ENCODE results near the gene ILDR2. TPM values are rescaled to one million over a fixed set of nuclear protein-coding genes. Genes with fewer than 3 reads are reported as not detected.

Gene ILDR2
- total and polyA plus RNA-seq, 9 of the 15 experiments (the other 6 are each of a cell fraction or from before 2014, with no cell fraction given): 0.03 to 0.31 (median 0.18) TPM; not detected in 2

DNA sequence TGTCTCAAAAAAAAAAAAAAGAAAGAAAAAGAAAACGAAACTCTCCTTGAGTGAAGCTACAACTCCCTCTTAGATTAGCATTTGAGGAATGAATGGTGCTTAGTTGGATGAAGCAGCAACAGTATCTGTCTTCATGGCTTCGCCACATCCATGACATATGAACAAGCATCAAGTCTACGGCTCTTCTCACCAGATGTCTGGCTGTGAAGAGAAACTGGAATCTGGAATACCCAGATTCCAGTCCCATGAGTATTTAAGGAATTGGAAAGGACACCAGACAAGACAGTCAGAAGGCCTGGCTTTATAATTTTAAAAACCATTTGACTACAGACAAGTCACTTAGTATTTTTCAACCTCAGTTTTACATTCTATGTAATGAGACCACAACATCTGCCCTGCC, 61.2 kb downstream of the ILDR2 start:
- Histone ChIP-seq H2AFZ (ENCODE audit: low read depth, low read length) (no peak overlapping the region), H3K79me2 (ENCODE audit: control insufficient read depth, insufficient read depth, low read length) (no peaks in the 10 kb centered on the region), H3K9me3 (replicated peaks; ENCODE audit: control insufficient read depth, insufficient read depth, low read depth, low read length) (no peaks in the 10 kb centered on the region; the same call in 1 of the 2 replicates), H4K20me1 (replicated peaks; ENCODE audit: control insufficient read depth, insufficient read depth, low read length) (no peaks in the 10 kb centered on the region), H3K4me1 (replicated peaks in 1 of 2; ENCODE audit: control insufficient read depth in 2 of 2, insufficient read depth in 2 of 2, low read length in 2 of 2) (0 out of 5 replicates have a peak, but pooled peaks cover 0 to 2% of the 10 kb centered on the region in 2 experiments), H3K9me1 (ENCODE audit: control insufficient read depth, insufficient read depth, low read length) (no peaks in the 10 kb centered on the region), H3K36me3 (ENCODE audit: control insufficient read depth, insufficient read depth, low read length) (no peaks in the 10 kb centered on the region), H3K4me3 (no peak overlapping the region), H3K4me2 (ENCODE audit: insufficient read depth, low read length) (no peak overlapping the region), H3K27me3 (ENCODE audit: control insufficient read depth in 2 of 2, insufficient read depth in 2 of 2, low read length in 2 of 2) (peaks cover 11 to 22% of the 10 kb centered on the region in 2 experiments; a peak in 4 of 5 replicates), H3K27ac (ENCODE audit: extremely low read depth, low read depth, low read length) (no peak overlapping the region), H3K9ac (ENCODE audit: insufficient read depth in 1 of 2, low read depth in 2 of 2, low read length in 2 of 2) (no peak overlapping the region)
- TF ChIP-seq FOXJ3 (CRISPR knock-in tag; IDR thresholded peaks at IDR 0.05): no peak
- no peak for TF ChIP-seq DPF2 (IDR thresholded peaks at IDR 0.05)
- TF ChIP-seq PML (IDR thresholded peaks at IDR 0.05; ENCODE audit: low read length): no peak
- TF ChIP-seq, protein P1, sequence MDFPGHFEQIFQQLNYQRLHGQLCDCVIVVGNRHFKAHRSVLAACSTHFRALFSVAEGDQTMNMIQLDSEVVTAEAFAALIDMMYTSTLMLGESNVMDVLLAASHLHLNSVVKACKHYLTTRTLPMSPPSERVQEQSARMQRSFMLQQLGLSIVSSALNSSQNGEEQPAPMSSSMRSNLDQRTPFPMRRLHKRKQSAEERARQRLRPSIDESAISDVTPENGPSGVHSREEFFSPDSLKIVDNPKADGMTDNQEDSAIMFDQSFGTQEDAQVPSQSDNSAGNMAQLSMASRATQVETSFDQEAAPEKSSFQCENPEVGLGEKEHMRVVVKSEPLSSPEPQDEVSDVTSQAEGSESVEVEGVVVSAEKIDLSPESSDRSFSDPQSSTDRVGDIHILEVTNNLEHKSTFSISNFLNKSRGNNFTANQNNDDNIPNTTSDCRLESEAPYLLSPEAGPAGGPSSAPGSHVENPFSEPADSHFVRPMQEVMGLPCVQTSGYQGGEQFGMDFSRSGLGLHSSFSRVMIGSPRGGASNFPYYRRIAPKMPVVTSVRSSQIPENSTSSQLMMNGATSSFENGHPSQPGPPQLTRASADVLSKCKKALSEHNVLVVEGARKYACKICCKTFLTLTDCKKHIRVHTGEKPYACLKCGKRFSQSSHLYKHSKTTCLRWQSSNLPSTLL (IDR thresholded peaks at IDR 0.05): no peak
- TF ChIP-seq CHCHD3 (CRISPR knock-in tag; IDR thresholded peaks at IDR 0.05): no peak
- no peak for TF ChIP-seq POLR3A (IDR thresholded peaks at IDR 0.05; ENCODE audit: borderline replicate concordance, extremely low read depth, insufficient read depth, insufficient read length)
- no peak for TF ChIP-seq MCM3 (IDR thresholded peaks at IDR 0.05)
- TF ChIP-seq NCOA4 (IDR thresholded peaks at IDR 0.05; ENCODE audit: partially characterized antibody): no peak
- TF ChIP-seq NFXL1 (CRISPR knock-in tag; IDR thresholded peaks at IDR 0.05): no peak
- TF ChIP-seq ESRRA (IDR thresholded peaks at IDR 0.05; ENCODE audit: borderline replicate concordance, low read depth): no peak
- TF ChIP-seq CTCFL (IDR thresholded peaks at IDR 0.05; ENCODE audit: borderline replicate concordance, insufficient read depth, low read depth, low read length, poor library complexity, severe bottlenecking): no peak
- no peak for TF ChIP-seq POLR2B (IDR thresholded peaks at IDR 0.05; ENCODE audit: low read depth, partially characterized antibody)
- TF ChIP-seq, protein P2, sequence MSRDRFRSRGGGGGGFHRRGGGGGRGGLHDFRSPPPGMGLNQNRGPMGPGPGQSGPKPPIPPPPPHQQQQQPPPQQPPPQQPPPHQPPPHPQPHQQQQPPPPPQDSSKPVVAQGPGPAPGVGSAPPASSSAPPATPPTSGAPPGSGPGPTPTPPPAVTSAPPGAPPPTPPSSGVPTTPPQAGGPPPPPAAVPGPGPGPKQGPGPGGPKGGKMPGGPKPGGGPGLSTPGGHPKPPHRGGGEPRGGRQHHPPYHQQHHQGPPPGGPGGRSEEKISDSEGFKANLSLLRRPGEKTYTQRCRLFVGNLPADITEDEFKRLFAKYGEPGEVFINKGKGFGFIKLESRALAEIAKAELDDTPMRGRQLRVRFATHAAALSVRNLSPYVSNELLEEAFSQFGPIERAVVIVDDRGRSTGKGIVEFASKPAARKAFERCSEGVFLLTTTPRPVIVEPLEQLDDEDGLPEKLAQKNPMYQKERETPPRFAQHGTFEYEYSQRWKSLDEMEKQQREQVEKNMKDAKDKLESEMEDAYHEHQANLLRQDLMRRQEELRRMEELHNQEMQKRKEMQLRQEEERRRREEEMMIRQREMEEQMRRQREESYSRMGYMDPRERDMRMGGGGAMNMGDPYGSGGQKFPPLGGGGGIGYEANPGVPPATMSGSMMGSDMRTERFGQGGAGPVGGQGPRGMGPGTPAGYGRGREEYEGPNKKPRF (IDR thresholded peaks at IDR 0.05; ENCODE audit: low read depth, low read length): no peak
- ChIA-PET POLR2A (no interaction called here), CTCF (ENCODE audit: low intra/inter-chr PET ratio) (interaction anchor here (0.7 kb wide), 1 partner anchor 302 kb away, joined by 3 read pairs; no protein-coding TSS in a partner anchor)
- in situ Hi-C loops (cut with MboI): no loop called here
- FAIRE-seq: no peak
- no TSS peak for BruUV-seq (replicated peaks)
- WGBS (ENCODE audit: insufficient coverage, low coverage, missing lambda C conversion rate): 7% methylated on average over 3 of the region's 3 CpGs
- intact Hi-C loops (cut with micrococcal nuclease): no loop called here
- no peak for DNase-seq (ENCODE audit: extremely low read depth in 1 of 4, low spot score in 3 of 4)
- no peak for ATAC-seq

Measured in K562 (cell line).